ENCODE data around the gene CD226.

GRCh38 chr18:69916412-69916811, 31.3 kb downstream of the CD226 start:
- TF ChIP-seq CTCF (IDR thresholded peaks at IDR 0.05; ENCODE audit: low read depth, low read length, poor library complexity, severe bottlenecking) (no peak), EZH2phosphoT487 (IDR thresholded peaks at IDR 0.05; ENCODE audit: borderline replicate concordance, low read length) (no peak)
